H9 (cell line): Measurements from ENCODE around the gene JSRP1. TPM values are rescaled to one million over a fixed set of nuclear protein-coding genes. Genes with fewer than 3 reads are reported as not detected.

Experiments used
- DNase-seq: peaks from one replicate; pipeline ENCODE4 v3.0.0-alpha.2; 2017
- H2AFZ ChIP-seq: one replicate; pipeline ENCODE4 v1.6.1; 2013; ENCODE audit warnings: mild to moderate bottlenecking, low read length, control low read depth, moderate library complexity
- H2AK5ac ChIP-seq: 2 replicates; pipeline ENCODE4 v1.6.1; 2013; ENCODE audit warnings: low read length, control low read depth, mixed read lengths; ENCODE audit not compliant: insufficient read length
- H2BK120ac ChIP-seq: one replicate; pipeline ENCODE4 v1.6.1; 2013; ENCODE audit warnings: low read depth, mild to moderate bottlenecking, low read length, control low read depth, inconsistent platforms; ENCODE audit not compliant: poor library complexity, severe bottlenecking
- H2BK12ac ChIP-seq: 2 replicates; pipeline ENCODE4 v1.6.1; 2013; ENCODE audit warnings: low read length, control low read depth, mixed read lengths, low read depth; ENCODE audit not compliant: insufficient read length
- H2BK15ac ChIP-seq: 2 replicates; pipeline ENCODE4 v1.6.1; 2013; ENCODE audit warnings: low read depth, low read length, control low read depth
- H2BK20ac ChIP-seq: one replicate; pipeline ENCODE4 v1.6.1; 2013; ENCODE audit warnings: low read depth, mild to moderate bottlenecking, low read length, control low read depth, inconsistent platforms; ENCODE audit not compliant: poor library complexity, severe bottlenecking
- H2BK5ac ChIP-seq: 2 replicates; pipeline ENCODE4 v1.6.1; 2013; ENCODE audit warnings: low read length, control low read depth, mixed read lengths; ENCODE audit not compliant: insufficient read length
- H3K14ac ChIP-seq: 2 replicates; pipeline ENCODE4 v1.6.1; 2013; ENCODE audit warnings: low read length, control low read depth; ENCODE audit not compliant: insufficient read depth
- H3K18ac ChIP-seq: 2 replicates; pipeline ENCODE4 v1.6.1; 2013; ENCODE audit warnings: low read depth, mild to moderate bottlenecking, mixed read lengths, low read length, control low read depth; ENCODE audit not compliant: insufficient read length
- H3K23ac ChIP-seq: 2 replicates; pipeline ENCODE4 v1.6.1; 2013; ENCODE audit warnings: low read length, control low read depth, mixed read lengths, low read depth; ENCODE audit not compliant: insufficient read length
- H3K23me2 ChIP-seq: 2 replicates; pipeline ENCODE4 v1.6.1; 2013; ENCODE audit warnings: low read depth, mild to moderate bottlenecking, mixed read lengths, low read length, control low read depth; ENCODE audit not compliant: insufficient read length, poor library complexity, severe bottlenecking
- H3K27ac ChIP-seq: 2 replicates; pipeline ENCODE4 v1.5.1; 2013; ENCODE audit warnings: low read length, control low read depth, mixed read lengths, low read depth; ENCODE audit not compliant: insufficient read length
- H3K27me3 ChIP-seq: 2 replicates; pipeline ENCODE4 v1.6.1; 2013; ENCODE audit warnings: low read length, control low read depth, inconsistent platforms; ENCODE audit not compliant: insufficient read depth
- H3K4ac ChIP-seq: 2 replicates; pipeline ENCODE4 v1.6.1; 2013; ENCODE audit warnings: low read depth, mild to moderate bottlenecking, control low read depth, inconsistent platforms, low read length, moderate library complexity
- H3K4me1 ChIP-seq: 2 replicates; pipeline ENCODE4 v1.6.1; 2013; ENCODE audit warnings: low read length, control low read depth, inconsistent platforms; ENCODE audit not compliant: insufficient read depth
- H3K4me2 ChIP-seq: 2 replicates; pipeline ENCODE4 v1.6.1; 2013; ENCODE audit warnings: low read length, control low read depth, mixed read lengths; ENCODE audit not compliant: insufficient read length, insufficient read depth
- H3K56ac ChIP-seq: 2 replicates; pipeline ENCODE4 v1.6.1; 2013; ENCODE audit warnings: low read depth, mild to moderate bottlenecking, mixed read lengths, low read length, control low read depth; ENCODE audit not compliant: insufficient read length
- H3K79me1 ChIP-seq: 2 replicates; pipeline ENCODE4 v1.6.1; 2013; ENCODE audit warnings: low read depth, mild to moderate bottlenecking, moderate library complexity, low read length, control low read depth, inconsistent platforms; ENCODE audit not compliant: insufficient read depth, poor library complexity, severe bottlenecking
- H3K79me2 ChIP-seq: 2 replicates; pipeline ENCODE4 v1.6.1; 2013; ENCODE audit warnings: low read length, control low read depth, inconsistent platforms; ENCODE audit not compliant: insufficient read depth
- H3K9ac ChIP-seq: 2 replicates; pipeline ENCODE4 v1.6.1; 2013; ENCODE audit warnings: low read length, control low read depth, mixed read lengths; ENCODE audit not compliant: insufficient read length; ENCODE audit errors: extremely low read depth
- H3K9me3 ChIP-seq: one replicate; pipeline ENCODE4 v1.6.1; 2013; ENCODE audit warnings: low read depth, low read length, inconsistent platforms; ENCODE audit not compliant: control insufficient read depth
- H3T11ph ChIP-seq: one replicate; pipeline ENCODE4 v1.6.1; 2013; ENCODE audit warnings: mild to moderate bottlenecking, low read length, control low read depth, inconsistent platforms
- H4K20me1 ChIP-seq: one replicate; pipeline ENCODE4 v1.6.1; 2013; ENCODE audit not compliant: control insufficient read depth, insufficient read length, insufficient read depth
- H4K5ac ChIP-seq: 2 replicates; pipeline ENCODE4 v1.6.1; 2013; ENCODE audit warnings: low read depth, mild to moderate bottlenecking, mixed read lengths, low read length, control low read depth; ENCODE audit not compliant: insufficient read length
- H4K8ac ChIP-seq: replicated peaks from 2 replicates; pipeline ENCODE4 v1.6.1; 2013; ENCODE audit warnings: low read length, control low read depth, mixed read lengths, low read depth; ENCODE audit not compliant: insufficient read length
- H4K91ac ChIP-seq: 2 replicates; pipeline ENCODE4 v1.6.1; 2013; ENCODE audit warnings: low read depth, mild to moderate bottlenecking, moderate library complexity, mixed read lengths, low read length, control low read depth; ENCODE audit not compliant: insufficient read length
- H3K27ac Mint-ChIP-seq, 3 experiments: 2 replicates in 2 of 3; 3 replicates in 1 of 3; pipeline ENCODE4 v1.8.0; 2020 to 2021; ENCODE audit warnings: mixed read lengths in 3 of 3, mild to moderate bottlenecking in 1 of 3, moderate library complexity in 1 of 3
- H3K27me3 Mint-ChIP-seq: 2 replicates; pipeline ENCODE4 v1.8.0; 2021; ENCODE audit warnings: low read depth, mild to moderate bottlenecking, moderate library complexity, mixed read lengths
- H3K36me3 Mint-ChIP-seq, 3 experiments: 2 replicates in 2 of 3; 3 replicates in 1 of 3; pipeline ENCODE4 v1.8.0; 2020 to 2021; ENCODE audit warnings: low read depth in 3 of 3, mixed read lengths in 3 of 3; ENCODE audit not compliant: insufficient read depth in 1 of 3
- H3K4me1 Mint-ChIP-seq, 2 experiments: 2 replicates each; pipeline ENCODE4 v1.8.0; 2020; ENCODE audit warnings: mixed read lengths in 2 of 2
- H3K4me3 Mint-ChIP-seq, 2 experiments: 2 replicates in 1 of 2; 3 replicates in 1 of 2; pipeline ENCODE4 v1.8.0; 2020 to 2021; ENCODE audit warnings: mild to moderate bottlenecking in 2 of 2, mixed read lengths in 2 of 2, moderate library complexity in 1 of 2
- H3K9me3 Mint-ChIP-seq, 2 experiments: 2 replicates in 1 of 2; 3 replicates in 1 of 2; pipeline ENCODE4 v1.8.0; 2020; ENCODE audit warnings: mild to moderate bottlenecking in 2 of 2, mixed read lengths in 2 of 2, moderate library complexity in 1 of 2
- CTCF ChIP-seq: fragments of 200-600 bp; sonication (generic); conservative IDR thresholded peaks from 3 replicates; pipeline ENCODE4 v1.8.0; 2021; ENCODE audit warnings: antibody characterized with exemption, mild to moderate bottlenecking
- WGBS: extraction: QIAGEN DNeasy Blood & Tissue Kit; methylation state at CpG from one replicate; pipeline ENCODE4 v1.1.7; 2013; ENCODE audit warnings: missing lambda C conversion rate, low lambda C conversion rate, mixed read lengths; ENCODE audit not compliant: insufficient read length; ENCODE audit errors: extremely low coverage; 5-methylcytosine and 5-hydroxymethylcytosine counted together
- total RNA-seq: library from RNA; stranded (reverse); gene quantifications from 2 replicates; pipeline ENCODE4 v1.2.1, GENCODE V29; 2021

The JSRP1 gene
- total RNA-seq, 1 experiment from 2014 or later = 0.90 TPM

- peaks cover 26 to 71% (median 55%) of the 10 kb centered on the region in 3 experiments for H3K36me3 Mint-ChIP-seq
- WGBS = no CpG with 5 or more reads among the region's 41 CpGs
- peaks cover 2% of the 10 kb centered on the region for H4K20me1 ChIP-seq
Observed at GRCh38 chr19:2240881-2241760, 15.1 kb downstream of the JSRP1 start.

More at GRCh38 chr19:2240881-2241760, 15.1 kb downstream of the JSRP1 start:
- Histone ChIP-seq H3K56ac (no peak overlapping the region), H3K9ac (no peak overlapping the region), H3K27me3 (no peaks in the 10 kb centered on the region), H4K5ac (no peak overlapping the region), H3K9me3 (no peaks in the 10 kb centered on the region), H3K4me2 (no peak overlapping the region), H3K18ac (no peak overlapping the region), H2BK5ac (no peak overlapping the region), H3K14ac (no peak overlapping the region; the same call in 1 of the 2 replicates), H2BK15ac (no peak overlapping the region), H3K4ac (no peak overlapping the region), H3K79me1 (peaks cover 13% of the 10 kb centered on the region), H2AFZ (no peak overlapping the region), H3T11ph (no peak overlapping the region), H3K23me2 (peaks cover 2% of the 10 kb centered on the region), H3K23ac (no peak overlapping the region), H2BK12ac (no peak overlapping the region), H3K4me1 (peaks cover 4% of the 10 kb centered on the region; the same call in 1 of the 2 replicates), H3K27ac (no peak overlapping the region), H2BK120ac (no peak overlapping the region), H4K8ac (no peak overlapping the region), H3K79me2 (peaks cover 55% of the 10 kb centered on the region), H2AK5ac (no peak overlapping the region), H4K91ac (no peak overlapping the region), H2BK20ac (no peak overlapping the region)
- Mint-ChIP-seq H3K27ac (peak overlapping the region; percentile 78 to 87 (median 84); a peak in 6 of 7 replicates), H3K27me3 (no peaks in the 10 kb centered on the region; the same call in 1 of the 2 replicates), H3K4me1 (peaks cover 37 to 40% of the 10 kb centered on the region in 2 experiments), H3K9me3 (peaks cover 0 to 3% of the 10 kb centered on the region in 2 experiments; a peak in 1 of 5 replicates), H3K4me3 (peak overlapping the region; percentile 79 to 97; a peak in 4 of 5 replicates)
- no peak for DNase-seq
- TF ChIP-seq CTCF = no peak
